Suprapubic skin (tissue), 3 donors: ENCODE measurements around the gene RAPGEF2.

Experiments used
- CTCF ChIP-seq, 2 donors: fragments of 200-600 bp in 1 of 2; fragments of 450-650 bp in 1 of 2; sonication (generic) in 1 of 2; IDR thresholded peaks; one replicate each; pipeline ENCODE4 v1.5.1; 2016 to 2019; ENCODE audit warnings: antibody characterized with exemption in 2 of 2, mild to moderate bottlenecking in 1 of 2, moderate library complexity in 1 of 2
- EP300 ChIP-seq: sonication (generic); formaldehyde crosslinking; IDR thresholded peaks from one replicate; pipeline ENCODE4 v1.6.1; 2017; ENCODE audit warnings: antibody characterized with exemption
- POLR2A ChIP-seq, 2 donors: fragments of 450-650 bp; IDR thresholded peaks; one replicate each; pipeline ENCODE4 v1.6.1; 2017; ENCODE audit warnings: antibody characterized with exemption in 2 of 2, mild to moderate bottlenecking in 2 of 2, moderate library complexity in 2 of 2

- TF ChIP-seq CTCF (IDR thresholded peaks at IDR 0.05) (no peak), EP300 (no peak), POLR2A (IDR thresholded peaks at IDR 0.05) (no peak)
Measured at GRCh38 chr4:159188646-159189045, 85.8 kb downstream of the RAPGEF2 start.
